Endodermal cell (in vitro differentiated cells): ENCODE data around the gene NF1. TPM values are rescaled to one million over a fixed set of nuclear protein-coding genes. Genes with fewer than 3 reads are reported as not detected.

ENCODE experiments used
- DNase-seq: peaks from one replicate; pipeline ENCODE4 v3.0.0-alpha.2; 2017
- H3K27ac ChIP-seq: 2 replicates; pipeline ENCODE4 v1.5.1; 2013; ENCODE audit warnings: mild to moderate bottlenecking, low read depth, low read length, moderate library complexity
- H3K27me3 ChIP-seq: 2 replicates; pipeline ENCODE4 v1.6.1; 2013; ENCODE audit warnings: mild to moderate bottlenecking, low read length, moderate library complexity; ENCODE audit not compliant: insufficient read depth, control insufficient read depth, poor library complexity, severe bottlenecking
- H3K36me3 ChIP-seq: 2 replicates; pipeline ENCODE4 v1.7.0; 2013; ENCODE audit warnings: mild to moderate bottlenecking, low read length, moderate library complexity; ENCODE audit not compliant: control insufficient read depth, insufficient read depth
- H3K4me1 ChIP-seq: one replicate; pipeline ENCODE4 v1.7.0; 2013; ENCODE audit warnings: low read length; ENCODE audit not compliant: control insufficient read depth, insufficient read depth
- H3K4me3 ChIP-seq: 2 replicates; pipeline ENCODE4 v1.5.1; 2013; ENCODE audit warnings: mild to moderate bottlenecking, low read length, moderate library complexity
- H3K9ac ChIP-seq: 2 replicates; pipeline ENCODE4 v1.6.1; 2013; ENCODE audit warnings: mild to moderate bottlenecking, low read length, moderate library complexity; ENCODE audit not compliant: poor library complexity, severe bottlenecking; ENCODE audit errors: extremely low read depth
- H3K9me3 ChIP-seq: 2 replicates; pipeline ENCODE4 v1.6.1; 2013; ENCODE audit warnings: mild to moderate bottlenecking, low read length, moderate library complexity; ENCODE audit not compliant: control insufficient read depth
- H3K27ac Mint-ChIP-seq: 2 replicates; pipeline ENCODE4 v1.8.0; 2020; ENCODE audit warnings: mixed read lengths
- H3K27me3 Mint-ChIP-seq: 2 replicates; pipeline ENCODE4 v1.8.0; 2021; ENCODE audit warnings: mild to moderate bottlenecking, mixed read lengths; ENCODE audit not compliant: insufficient read depth
- H3K36me3 Mint-ChIP-seq: 2 replicates; pipeline ENCODE4 v1.8.0; 2020; ENCODE audit warnings: low read depth, mixed read lengths
- H3K4me1 Mint-ChIP-seq: 2 replicates; pipeline ENCODE4 v1.8.0; 2020; ENCODE audit warnings: mixed read lengths
- H3K4me3 Mint-ChIP-seq: 2 replicates; pipeline ENCODE4 v1.8.0; 2020; ENCODE audit warnings: mild to moderate bottlenecking, moderate library complexity, mixed read lengths
- H3K9me3 Mint-ChIP-seq: 2 replicates; pipeline ENCODE4 v1.8.0; 2020; ENCODE audit warnings: mild to moderate bottlenecking, mixed read lengths
- WGBS, 2 experiments: methylation state at CpG; one replicate each; pipeline versions ENCODE4 v1.1.5 to v1.1.7; 2013; ENCODE audit warnings: missing lambda C conversion rate in 2 of 2, mixed read lengths in 1 of 2; ENCODE audit not compliant: insufficient coverage in 1 of 2, insufficient read length in 1 of 2; 5-methylcytosine and 5-hydroxymethylcytosine counted together
- total RNA-seq, 2 donors: library from RNA; stranded (reverse); fragmentation: NEBNext Ultra II Directional in 1 of 2; extraction: Animal tissue kit (Norgen Biotek cat#: 25700) in 1 of 2; gene quantifications; 2 replicates in 1 of 2; 3 replicates in 1 of 2; pipeline ENCODE4 v1.2.1, GENCODE V29; 2021
- TF ChIP-seq, protein P1 (sequence below): fragments of 200-600 bp; sonication (generic); conservative IDR thresholded peaks from 2 replicates; pipeline ENCODE4 v1.5.0; 2021; ENCODE audit warnings: antibody characterized with exemption, mild to moderate bottlenecking

Gene NF1
- total RNA-seq, 2 donors from 2014 or later: 61.9 to 69.3 TPM

- no peak for DNase-seq
- H3K4me1 Mint-ChIP-seq: peaks cover 7% of the 10 kb centered on the region
- no peaks in the 10 kb centered on the region for H3K9me3 ChIP-seq
- no peaks in the 10 kb centered on the region for H3K36me3 Mint-ChIP-seq
- WGBS, 2 experiments: 62 to 77% methylated on average over 10 to 12 of the region's 12 CpGs
- TF ChIP-seq, protein P1, sequence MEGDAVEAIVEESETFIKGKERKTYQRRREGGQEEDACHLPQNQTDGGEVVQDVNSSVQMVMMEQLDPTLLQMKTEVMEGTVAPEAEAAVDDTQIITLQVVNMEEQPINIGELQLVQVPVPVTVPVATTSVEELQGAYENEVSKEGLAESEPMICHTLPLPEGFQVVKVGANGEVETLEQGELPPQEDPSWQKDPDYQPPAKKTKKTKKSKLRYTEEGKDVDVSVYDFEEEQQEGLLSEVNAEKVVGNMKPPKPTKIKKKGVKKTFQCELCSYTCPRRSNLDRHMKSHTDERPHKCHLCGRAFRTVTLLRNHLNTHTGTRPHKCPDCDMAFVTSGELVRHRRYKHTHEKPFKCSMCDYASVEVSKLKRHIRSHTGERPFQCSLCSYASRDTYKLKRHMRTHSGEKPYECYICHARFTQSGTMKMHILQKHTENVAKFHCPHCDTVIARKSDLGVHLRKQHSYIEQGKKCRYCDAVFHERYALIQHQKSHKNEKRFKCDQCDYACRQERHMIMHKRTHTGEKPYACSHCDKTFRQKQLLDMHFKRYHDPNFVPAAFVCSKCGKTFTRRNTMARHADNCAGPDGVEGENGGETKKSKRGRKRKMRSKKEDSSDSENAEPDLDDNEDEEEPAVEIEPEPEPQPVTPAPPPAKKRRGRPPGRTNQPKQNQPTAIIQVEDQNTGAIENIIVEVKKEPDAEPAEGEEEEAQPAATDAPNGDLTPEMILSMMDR: no peak
- H3K4me3 Mint-ChIP-seq: no peak overlapping the region
- no peaks in the 10 kb centered on the region for H3K9me3 Mint-ChIP-seq
- no peak overlapping the region for H3K27ac Mint-ChIP-seq
- no peak overlapping the region for H3K4me3 ChIP-seq
- H3K27me3 ChIP-seq: no peaks in the 10 kb centered on the region
- no peaks in the 10 kb centered on the region for H3K36me3 ChIP-seq
- peak overlapping the region; percentile 24 for H3K27ac ChIP-seq
- no peaks in the 10 kb centered on the region for H3K27me3 Mint-ChIP-seq
- H3K4me1 ChIP-seq: no peaks in the 10 kb centered on the region
- H3K9ac ChIP-seq: no peak overlapping the region
Observed at GRCh38 chr17:31413874-31414549, 319.2 kb downstream of the NF1 start.

DNA sequence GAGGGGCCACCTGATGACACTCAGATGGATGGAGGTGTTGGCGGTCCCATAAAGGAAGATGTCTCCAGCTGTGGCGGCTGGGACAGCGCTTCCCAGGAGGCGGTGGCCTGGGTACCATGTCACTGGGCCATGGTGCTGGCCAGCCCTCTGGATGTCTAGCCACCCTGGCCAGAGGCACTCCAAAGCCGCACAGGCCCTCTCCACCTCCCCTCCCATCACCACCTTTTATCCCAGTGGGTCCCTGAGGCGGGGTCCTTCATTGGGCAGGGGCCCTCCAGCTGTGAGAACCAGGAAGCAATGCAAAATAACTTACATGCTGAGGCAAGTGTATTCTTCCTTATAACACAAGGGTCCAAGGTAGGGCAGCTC lies 319.8 kb downstream of the NF1 start:
- H3K9me3 Mint-ChIP-seq: no peaks in the 10 kb centered on the region
- no peaks in the 10 kb centered on the region for H3K36me3 ChIP-seq

GRCh38 chr17:31415004-31415454 lies 320.3 kb downstream of the NF1 start:
- no peak overlapping the region for H3K9ac ChIP-seq
- Mint-ChIP-seq H3K4me3 (no peak overlapping the region), H3K9me3 (no peaks in the 10 kb centered on the region), H3K4me1 (peaks cover 7% of the 10 kb centered on the region), H3K36me3 (no peaks in the 10 kb centered on the region), H3K27me3 (no peaks in the 10 kb centered on the region), H3K27ac (no peak overlapping the region)
- H3K9me3 ChIP-seq: no peaks in the 10 kb centered on the region
- no peaks in the 10 kb centered on the region for H3K36me3 ChIP-seq
- no peak overlapping the region for H3K27ac ChIP-seq
- no peaks in the 10 kb centered on the region for H3K27me3 ChIP-seq
- peak; percentile 79 for DNase-seq
- TF ChIP-seq, protein P1: peak; percentile 18
- H3K4me3 ChIP-seq: no peak overlapping the region
- no peaks in the 10 kb centered on the region for H3K4me1 ChIP-seq
- 81 to 84% methylated on average over 6 to 7 of the region's 7 CpGs for WGBS, 2 experiments

More for the DNA sequence above, 319.8 kb downstream of the NF1 start:
- WGBS, 2 experiments: 60 to 85% methylated on average over 1 to 6 of the region's 6 CpGs
- no peaks in the 10 kb centered on the region for H3K9me3 ChIP-seq
- Mint-ChIP-seq H3K27me3 (no peaks in the 10 kb centered on the region), H3K36me3 (no peaks in the 10 kb centered on the region), H3K27ac (no peak overlapping the region), H3K4me1 (peaks cover 7% of the 10 kb centered on the region), H3K4me3 (no peak overlapping the region)
- no peaks in the 10 kb centered on the region for H3K27me3 ChIP-seq
- no peak overlapping the region for H3K27ac ChIP-seq
- H3K9ac ChIP-seq: no peak overlapping the region
- H3K4me1 ChIP-seq: no peaks in the 10 kb centered on the region
- no peak overlapping the region for H3K4me3 ChIP-seq
- no peak for DNase-seq
- TF ChIP-seq, protein P1: no peak
